Activated naive CD4-positive, alpha-beta T cell treated with anti-CD3 and anti-CD28 coated beads, Interleukin-2, amount 10 ng/mL, durations not matched to agents 7 days and 5 days (primary cell): Measurements from ENCODE around the gene APLN.

ENCODE experiments used
- CTCF ChIA-PET: fragments of 350-600 bp; sonication (Branson Sonifier 250); formaldehyde crosslinking; loops from one replicate; lab custom pipeline; 2021; ENCODE audit warnings: antibody characterized with exemption; lab: Charles Lee
- DNase-seq: peaks from one replicate; pipeline ENCODE4 v3.0.0-alpha.2; 2020
- H3K27ac Mint-ChIP-seq: one replicate; pipeline ENCODE4 v1.8.0; 2021; ENCODE audit warnings: mild to moderate bottlenecking, moderate library complexity, mixed read lengths
- H3K27me3 Mint-ChIP-seq: one replicate; pipeline ENCODE4 v1.8.0; 2021; ENCODE audit warnings: mild to moderate bottlenecking, mixed read lengths
- H3K36me3 Mint-ChIP-seq: one replicate; pipeline ENCODE4 v1.8.0; 2021; ENCODE audit warnings: mixed read lengths
- H3K4me1 Mint-ChIP-seq: one replicate; pipeline ENCODE4 v1.8.0; 2021; ENCODE audit warnings: mixed read lengths
- H3K4me3 Mint-ChIP-seq: one replicate; pipeline ENCODE4 v1.8.0; 2021; ENCODE audit warnings: mild to moderate bottlenecking, moderate library complexity, mixed read lengths
- H3K9me3 Mint-ChIP-seq: one replicate; pipeline ENCODE4 v1.8.0; 2021; ENCODE audit warnings: mixed read lengths

The APLN gene

GRCh38 chrX:129614481-129615255 is 40.1 kb downstream of the APLN start:
- CTCF ChIA-PET, result interaction anchor here (0.7 to 1.3 kb wide), 2 partner anchors 13 to 311 kb away, joined by 3 read pairs; no protein-coding TSS in a partner anchor
- H3K9me3 Mint-ChIP-seq, result no peaks in the 10 kb centered on the region
- no peak for DNase-seq
- peaks cover 6% of the 10 kb centered on the region for H3K4me1 Mint-ChIP-seq
- peaks cover 3% of the 10 kb centered on the region for H3K27me3 Mint-ChIP-seq
- no peak overlapping the region for H3K27ac Mint-ChIP-seq
- no peak overlapping the region for H3K4me3 Mint-ChIP-seq
- H3K36me3 Mint-ChIP-seq, result no peaks in the 10 kb centered on the region

- DNase-seq, result no peak
- H3K9me3 Mint-ChIP-seq, result no peaks in the 10 kb centered on the region
- H3K36me3 Mint-ChIP-seq, result no peaks in the 10 kb centered on the region
- peaks cover 6% of the 10 kb centered on the region for H3K4me1 Mint-ChIP-seq
- CTCF ChIA-PET, result no interaction called here
- no peak overlapping the region for H3K27ac Mint-ChIP-seq
- H3K4me3 Mint-ChIP-seq, result no peak overlapping the region
- H3K27me3 Mint-ChIP-seq, result peaks cover 3% of the 10 kb centered on the region
These were observed 41.2 kb downstream of the APLN start for GRCh38 chrX:129613596-129613995.

- H3K4me3 Mint-ChIP-seq, result no peak overlapping the region
- no peaks in the 10 kb centered on the region for H3K36me3 Mint-ChIP-seq
- CTCF ChIA-PET, result interaction anchor here (1.0 kb wide), 1 partner anchor 112 kb away, joined by 3 read pairs; no protein-coding TSS in a partner anchor
- H3K9me3 Mint-ChIP-seq, result no peaks in the 10 kb centered on the region
- peaks cover 6% of the 10 kb centered on the region for H3K4me1 Mint-ChIP-seq
- DNase-seq, result no peak
- H3K27ac Mint-ChIP-seq, result no peak overlapping the region
- H3K27me3 Mint-ChIP-seq, result peaks cover 13% of the 10 kb centered on the region
These were observed 42.4 kb downstream of the APLN start for GRCh38 chrX:129612396-129612795.

GRCh38 chrX:129609395-129609794 is 45.4 kb downstream of the APLN start:
- no peaks in the 10 kb centered on the region for H3K9me3 Mint-ChIP-seq
- CTCF ChIA-PET, result interaction anchor here (0.6 to 3.3 kb wide), 15 partner anchors 12 to 618 kb away, joined by 3 to 21 read pairs (median 4); no protein-coding TSS in a partner anchor
- no peak overlapping the region for H3K4me3 Mint-ChIP-seq
- peaks cover 25% of the 10 kb centered on the region for H3K4me1 Mint-ChIP-seq
- H3K27ac Mint-ChIP-seq, result no peak overlapping the region
- DNase-seq, result no peak
- H3K27me3 Mint-ChIP-seq, result peaks cover 13% of the 10 kb centered on the region
- no peaks in the 10 kb centered on the region for H3K36me3 Mint-ChIP-seq

GRCh38 chrX:129608496-129608895 is 46.3 kb downstream of the APLN start:
- H3K27ac Mint-ChIP-seq, result no peak overlapping the region
- H3K4me3 Mint-ChIP-seq, result no peak overlapping the region
- H3K36me3 Mint-ChIP-seq, result no peaks in the 10 kb centered on the region
- no peaks in the 10 kb centered on the region for H3K9me3 Mint-ChIP-seq
- CTCF ChIA-PET, result interaction anchor here (1.0 to 3.3 kb wide), 7 partner anchors 11 to 298 kb away, joined by 3 to 21 read pairs (median 6); partner anchors contain the start of gene UTP14A
- peaks cover 13% of the 10 kb centered on the region for H3K27me3 Mint-ChIP-seq
- peaks cover 28% of the 10 kb centered on the region for H3K4me1 Mint-ChIP-seq
- no peak for DNase-seq

- H3K4me1 Mint-ChIP-seq, result peaks cover 30% of the 10 kb centered on the region
- peaks cover 17% of the 10 kb centered on the region for H3K27me3 Mint-ChIP-seq
- CTCF ChIA-PET, result interaction anchor here (0.7 kb wide), 1 partner anchor 454 kb away, joined by 3 read pairs; no protein-coding TSS in a partner anchor
These were observed 47.8 kb downstream of the APLN start for GRCh38 chrX:129606918-129607317.

GRCh38 chrX:129600981-129601424 is 53.8 kb downstream of the APLN start:
- peak; percentile 35 for DNase-seq
- Mint-ChIP-seq H3K27me3 (peaks cover 7% of the 10 kb centered on the region), H3K27ac (no peak overlapping the region), H3K36me3 (no peaks in the 10 kb centered on the region), H3K9me3 (no peaks in the 10 kb centered on the region), H3K4me1 (peaks cover 23% of the 10 kb centered on the region), H3K4me3 (no peak overlapping the region)
- CTCF ChIA-PET, result interaction anchor here (0.7 to 1.6 kb wide), 7 partner anchors 8 to 464 kb away, joined by 3 to 7 read pairs (median 4); no protein-coding TSS in a partner anchor

More at GRCh38 chrX:129606918-129607317, 47.8 kb downstream of the APLN start:
- peak; percentile 65 for DNase-seq
- Mint-ChIP-seq H3K9me3 (no peaks in the 10 kb centered on the region), H3K36me3 (no peaks in the 10 kb centered on the region), H3K4me3 (no peak overlapping the region), H3K27ac (no peak overlapping the region)

- CTCF ChIA-PET, result no interaction called here
- peaks cover 17% of the 10 kb centered on the region for H3K4me1 Mint-ChIP-seq
These were observed 54.8 kb downstream of the APLN start for GRCh38 chrX:129599996-129600395.

GRCh38 chrX:129599499-129599898 is 55.3 kb downstream of the APLN start:
- Mint-ChIP-seq H3K36me3 (no peaks in the 10 kb centered on the region), H3K27ac (no peak overlapping the region), H3K4me1 (peaks cover 12% of the 10 kb centered on the region), H3K4me3 (no peak overlapping the region), H3K27me3 (peaks cover 7% of the 10 kb centered on the region), H3K9me3 (no peaks in the 10 kb centered on the region)
- CTCF ChIA-PET, result no interaction called here
- DNase-seq, result no peak

More at GRCh38 chrX:129599996-129600395, 54.8 kb downstream of the APLN start:
- Mint-ChIP-seq H3K9me3 (no peaks in the 10 kb centered on the region), H3K27ac (no peak overlapping the region), H3K36me3 (no peaks in the 10 kb centered on the region), H3K27me3 (peaks cover 7% of the 10 kb centered on the region), H3K4me3 (no peak overlapping the region)
- DNase-seq, result no peak

GRCh38 chrX:129597905-129598304 is 56.9 kb downstream of the APLN start:
- no peak for DNase-seq

GRCh38 chrX:129596077-129596476 is 58.7 kb downstream of the APLN start:
- H3K4me1 Mint-ChIP-seq, result peaks cover 5% of the 10 kb centered on the region
- H3K4me3 Mint-ChIP-seq, result no peak overlapping the region
- no peaks in the 10 kb centered on the region for H3K36me3 Mint-ChIP-seq
- H3K9me3 Mint-ChIP-seq, result no peaks in the 10 kb centered on the region
- CTCF ChIA-PET, result no interaction called here
- H3K27ac Mint-ChIP-seq, result no peak overlapping the region
- H3K27me3 Mint-ChIP-seq, result no peaks in the 10 kb centered on the region
- no peak for DNase-seq

More at GRCh38 chrX:129597905-129598304, 56.9 kb downstream of the APLN start:
- Mint-ChIP-seq H3K4me1 (peaks cover 7% of the 10 kb centered on the region), H3K4me3 (no peak overlapping the region), H3K36me3 (no peaks in the 10 kb centered on the region), H3K9me3 (no peaks in the 10 kb centered on the region), H3K27ac (no peak overlapping the region), H3K27me3 (peaks cover 4% of the 10 kb centered on the region)
- CTCF ChIA-PET, result interaction anchor here (1.3 kb wide), 1 partner anchor 11 kb away, joined by 3 read pairs; no protein-coding TSS in a partner anchor
